OCI-LY1 (cell line): Measurements from ENCODE around the gene ARRDC5.
"Not testable (repeated sequence)": the region's sequence is repeated elsewhere in the genome, so short reads cannot be mapped to it uniquely, and the experiment has no call there.

Experiments
- H2AFZ ChIP-seq: fragments of 200-600 bp; sonication (generic), shearing (Covaris generic); 2 replicates; pipeline ENCODE4 v1.6.0; 2014; ENCODE audit warnings: antibody characterized with exemption, mild to moderate bottlenecking, low read length
- H3F3A ChIP-seq: fragments of 200-600 bp; sonication (generic), shearing (Covaris generic); 2 replicates; pipeline ENCODE4 v1.6.0; 2014; ENCODE audit warnings: mild to moderate bottlenecking, antibody characterized with exemption, low read length, moderate library complexity; ENCODE audit not compliant: insufficient read depth
- H3K27ac ChIP-seq: fragments of 200-600 bp; sonication (generic); 2 replicates; pipeline ENCODE4 v1.5.1; 2014; ENCODE audit warnings: low read length, mixed run types, mild to moderate bottlenecking, low read depth; ENCODE audit not compliant: poor library complexity, severe bottlenecking
- H3K27me3 ChIP-seq: fragments of 200-600 bp; sonication (generic); 2 replicates; pipeline ENCODE4 v1.6.0; 2014; ENCODE audit warnings: antibody characterized with exemption, mild to moderate bottlenecking, low read length, moderate library complexity; ENCODE audit not compliant: insufficient read depth
- H3K36me3 ChIP-seq: fragments of 200-600 bp; sonication (generic); 2 replicates; pipeline ENCODE4 v1.6.1; 2014; ENCODE audit warnings: mild to moderate bottlenecking, antibody characterized with exemption, low read length, moderate library complexity, mixed read lengths; ENCODE audit not compliant: insufficient read depth
- H3K4me1 ChIP-seq: fragments of 200-600 bp; sonication (generic); 2 replicates; pipeline ENCODE4 v1.5.1; 2014; ENCODE audit warnings: mild to moderate bottlenecking, low read length, moderate library complexity; ENCODE audit not compliant: insufficient read depth, severe bottlenecking
- H3K4me2 ChIP-seq: fragments of 200-600 bp; sonication (generic), shearing (Covaris generic); 2 replicates; pipeline ENCODE4 v1.6.1; 2014; ENCODE audit warnings: low read length
- H3K4me3 ChIP-seq: fragments of 200-600 bp; sonication (generic); 2 replicates; pipeline ENCODE4 v1.5.1; 2014; ENCODE audit warnings: low read length, low read depth, mild to moderate bottlenecking, mixed read lengths; ENCODE audit not compliant: poor library complexity, severe bottlenecking
- H3K79me2 ChIP-seq: fragments of 200-600 bp; shearing (Covaris generic); 2 replicates; pipeline ENCODE4 v1.6.1; 2016; ENCODE audit warnings: mixed run types, low read length, mixed read lengths; ENCODE audit not compliant: insufficient read depth
- H3K9ac ChIP-seq: fragments of 200-600 bp; sonication (generic), shearing (Covaris generic); 2 replicates; pipeline ENCODE4 v1.6.1; 2014; ENCODE audit warnings: mild to moderate bottlenecking, low read length, mixed read lengths
- H3K9me2 ChIP-seq: fragments of 200-600 bp; sonication (generic), shearing (Covaris generic); 2 replicates; pipeline ENCODE4 v1.6.1; 2014; ENCODE audit warnings: low read depth, mild to moderate bottlenecking, low read length, mixed read lengths
- H3K9me3 ChIP-seq: fragments of 200-600 bp; shearing (Covaris generic); 2 replicates; pipeline ENCODE4 v1.6.1; 2014; ENCODE audit warnings: low read length, mixed read lengths
- H4K20me1 ChIP-seq: fragments of 200-600 bp; sonication (generic), shearing (Covaris generic); 2 replicates; pipeline ENCODE4 v1.6.0; 2016; ENCODE audit warnings: mild to moderate bottlenecking, low read length; ENCODE audit not compliant: insufficient read depth
- EZH2 ChIP-seq: fragments of 200-600 bp; sonication (generic), shearing (Covaris generic); IDR thresholded peaks from 2 replicates; pipeline ENCODE4 v1.8.0; 2017; ENCODE audit warnings: borderline replicate concordance, mixed run types, mild to moderate bottlenecking, antibody characterized with exemption, low read length, moderate library complexity, mixed read lengths
- TF ChIP-seq, protein P1 (sequence below): fragments of 200-600 bp; sonication (generic), shearing (Covaris generic); IDR thresholded peaks from 2 replicates; pipeline ENCODE4 v1.5.1; 2017; ENCODE audit warnings: mild to moderate bottlenecking, antibody characterized with exemption, low read length, moderate library complexity, mixed read lengths

ARRDC5 gene

DNA sequence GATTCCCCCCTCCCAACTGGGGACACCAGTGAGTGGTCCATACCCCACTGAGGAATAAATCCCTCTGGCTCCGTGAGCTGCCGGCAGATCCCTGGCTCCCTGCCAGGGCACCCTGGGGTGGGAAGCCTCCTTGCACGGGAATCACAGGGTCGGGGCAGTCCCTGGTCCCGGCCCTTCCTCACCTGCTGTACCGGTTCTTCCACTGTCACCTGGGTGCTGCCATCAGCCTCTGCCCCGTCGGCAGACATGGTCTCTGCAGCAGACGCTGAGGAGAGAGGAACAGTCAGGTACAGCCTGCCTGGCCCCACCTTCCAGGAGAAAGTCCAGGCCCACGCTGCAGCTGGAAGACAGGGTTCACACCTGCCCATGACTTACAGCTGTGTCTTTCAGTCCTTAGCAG, 41.5 kb downstream of the ARRDC5 start:
- Histone ChIP-seq H3K79me2 (no peaks in the 10 kb centered on the region), H3K4me1 (peaks cover 21% of the 10 kb centered on the region), H3K36me3 (peaks cover 28% of the 10 kb centered on the region; the same call in 1 of the 2 replicates), H3K27ac (no peak overlapping the region), H3K4me3 (no peak overlapping the region), H3F3A (no peaks in the 10 kb centered on the region), H3K9me2 (no peaks in the 10 kb centered on the region), H3K27me3 (no peaks in the 10 kb centered on the region), H3K4me2 (no peak overlapping the region), H3K9ac (no peak overlapping the region), H4K20me1 (no peaks in the 10 kb centered on the region), H3K9me3 (no peaks in the 10 kb centered on the region), H2AFZ (no peak overlapping the region)
- TF ChIP-seq EZH2: no peak
- TF ChIP-seq, protein P1, sequence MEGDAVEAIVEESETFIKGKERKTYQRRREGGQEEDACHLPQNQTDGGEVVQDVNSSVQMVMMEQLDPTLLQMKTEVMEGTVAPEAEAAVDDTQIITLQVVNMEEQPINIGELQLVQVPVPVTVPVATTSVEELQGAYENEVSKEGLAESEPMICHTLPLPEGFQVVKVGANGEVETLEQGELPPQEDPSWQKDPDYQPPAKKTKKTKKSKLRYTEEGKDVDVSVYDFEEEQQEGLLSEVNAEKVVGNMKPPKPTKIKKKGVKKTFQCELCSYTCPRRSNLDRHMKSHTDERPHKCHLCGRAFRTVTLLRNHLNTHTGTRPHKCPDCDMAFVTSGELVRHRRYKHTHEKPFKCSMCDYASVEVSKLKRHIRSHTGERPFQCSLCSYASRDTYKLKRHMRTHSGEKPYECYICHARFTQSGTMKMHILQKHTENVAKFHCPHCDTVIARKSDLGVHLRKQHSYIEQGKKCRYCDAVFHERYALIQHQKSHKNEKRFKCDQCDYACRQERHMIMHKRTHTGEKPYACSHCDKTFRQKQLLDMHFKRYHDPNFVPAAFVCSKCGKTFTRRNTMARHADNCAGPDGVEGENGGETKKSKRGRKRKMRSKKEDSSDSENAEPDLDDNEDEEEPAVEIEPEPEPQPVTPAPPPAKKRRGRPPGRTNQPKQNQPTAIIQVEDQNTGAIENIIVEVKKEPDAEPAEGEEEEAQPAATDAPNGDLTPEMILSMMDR: no peak

DNA sequence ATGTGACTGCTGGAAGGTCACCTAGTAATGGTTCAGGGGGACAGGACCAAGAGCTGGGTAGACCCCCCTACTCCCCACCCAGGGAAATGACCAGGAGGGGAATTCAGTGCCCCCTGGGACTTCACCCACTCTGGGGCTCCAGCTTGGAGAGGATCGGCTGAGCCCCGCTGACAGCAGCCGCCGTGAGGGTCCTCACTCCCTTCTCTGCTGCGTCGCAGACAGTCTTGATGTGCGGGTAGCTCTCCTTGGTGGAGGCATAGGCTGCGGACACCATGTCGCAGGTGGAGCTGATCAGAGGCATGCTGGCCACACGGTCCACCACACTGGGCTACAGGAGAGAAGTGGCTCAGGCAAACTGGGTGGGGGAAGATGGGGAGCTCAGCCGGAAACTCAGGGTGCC, 43.0 kb downstream of the ARRDC5 start:
- H4K20me1 ChIP-seq: no peaks in the 10 kb centered on the region
- H3K4me1 ChIP-seq: peaks cover 14% of the 10 kb centered on the region

GRCh38 chr19:4856468-4856867, 46.2 kb downstream of the ARRDC5 start:
- not testable (repeated sequence) for H3K4me1 ChIP-seq, H3K79me2 ChIP-seq, H3F3A ChIP-seq, H3K9me3 ChIP-seq, H4K20me1 ChIP-seq, H2AFZ ChIP-seq, H3K27ac ChIP-seq, H3K27me3 ChIP-seq, H3K9me2 ChIP-seq, H3K9ac ChIP-seq, H3K4me3 ChIP-seq, H3K4me2 ChIP-seq
- H3K36me3 ChIP-seq: peaks cover 38% of the 10 kb centered on the region; the same call in 1 of the 2 replicates

More for the DNA sequence above, 43.0 kb downstream of the ARRDC5 start:
- Histone ChIP-seq H3F3A (no peaks in the 10 kb centered on the region), H2AFZ (no peak overlapping the region), H3K27me3 (no peaks in the 10 kb centered on the region), H3K9me3 (no peaks in the 10 kb centered on the region), H3K36me3 (peaks cover 38% of the 10 kb centered on the region; the same call in 1 of the 2 replicates), H3K4me2 (no peak overlapping the region), H3K9ac (no peak overlapping the region), H3K4me3 (no peak overlapping the region), H3K27ac (no peak overlapping the region), H3K9me2 (no peaks in the 10 kb centered on the region), H3K79me2 (no peaks in the 10 kb centered on the region)
- TF ChIP-seq, protein P1: no peak
- no peak for TF ChIP-seq EZH2

GRCh38 chr19:4853506-4853905, 49.2 kb downstream of the ARRDC5 start:
- not testable (repeated sequence) for H3K27me3 ChIP-seq, H3K27ac ChIP-seq, H3K9me3 ChIP-seq, H2AFZ ChIP-seq, H4K20me1 ChIP-seq, H3K4me2 ChIP-seq, H3K79me2 ChIP-seq, H3K9me2 ChIP-seq, H3K9ac ChIP-seq, H3F3A ChIP-seq, H3K4me3 ChIP-seq
- Histone ChIP-seq H3K36me3 (peaks cover 26% of the 10 kb centered on the region; the same call in 1 of the 2 replicates), H3K4me1 (peaks cover 17% of the 10 kb centered on the region)
